Natural killer cell (primary cell): ENCODE data around the gene SLX1A. TPM values are rescaled to one million over a fixed set of nuclear protein-coding genes. Genes with fewer than 3 reads are reported as not detected.

Experiments used
- ATAC-seq, 3 donors: fragments of 150-1000 bp in 2 of 3; fragments of 200-7000 bp in 1 of 3; cut with Tn5 transposase; 1 replicate in 1 of 3; 2 replicates in 2 of 3; pipeline ENCODE4 v1.10.0; 2021; ENCODE audit warnings: mild to moderate bottlenecking in 2 of 3, moderate library complexity in 2 of 3
- DNase-seq, 2 donors: peaks; one replicate each; pipeline versions ENCODE4 v3.0.0 to v3.0.0-alpha.2; 2013 to 2021; ENCODE audit warnings: mixed read lengths in 1 of 2
- H3K27ac ChIP-seq: one replicate; pipeline ENCODE4 v1.5.1; 2013; ENCODE audit warnings: mild to moderate bottlenecking, low read length
- H3K27me3 ChIP-seq: one replicate; pipeline ENCODE4 v1.6.1; 2013; ENCODE audit warnings: low read length; ENCODE audit not compliant: control insufficient read depth, insufficient read depth
- H3K36me3 ChIP-seq: one replicate; pipeline ENCODE4 v1.6.1; 2013; ENCODE audit warnings: low read length; ENCODE audit not compliant: control insufficient read depth, insufficient read depth
- H3K4me1 ChIP-seq: one replicate; pipeline ENCODE4 v1.6.1; 2013; ENCODE audit warnings: low read length; ENCODE audit not compliant: control insufficient read depth, insufficient read depth
- H3K4me3 ChIP-seq: one replicate; pipeline ENCODE4 v1.5.1; 2013; ENCODE audit warnings: low read length
- H3K9me3 ChIP-seq: one replicate; pipeline ENCODE4 v1.6.1; 2013; ENCODE audit warnings: low read length; ENCODE audit not compliant: control insufficient read depth, insufficient read depth
- H3K27ac Mint-ChIP-seq, 2 donors: one replicate each; pipeline ENCODE4 v1.8.0; 2022; ENCODE audit warnings: mild to moderate bottlenecking in 2 of 2, mixed read lengths in 2 of 2, moderate library complexity in 1 of 2
- H3K27me3 Mint-ChIP-seq, 2 donors: one replicate each; pipeline ENCODE4 v1.8.0; 2022; ENCODE audit warnings: low read depth in 2 of 2, mixed read lengths in 2 of 2
- H3K36me3 Mint-ChIP-seq: one replicate; pipeline ENCODE4 v1.8.0; 2022; ENCODE audit warnings: mixed read lengths
- H3K4me1 Mint-ChIP-seq, 2 donors: one replicate each; pipeline ENCODE4 v1.8.0; 2022; ENCODE audit warnings: mixed read lengths in 2 of 2
- H3K4me3 Mint-ChIP-seq: one replicate; pipeline ENCODE4 v1.8.0; 2022; ENCODE audit warnings: mild to moderate bottlenecking, moderate library complexity, mixed read lengths
- H3K9me3 Mint-ChIP-seq, 2 donors: one replicate each; pipeline ENCODE4 v1.8.0; 2022; ENCODE audit warnings: mixed read lengths in 2 of 2
- WGBS: methylation state at CpG from one replicate; pipeline ENCODE4 v1.1.7; 2013; ENCODE audit warnings: missing lambda C conversion rate; ENCODE audit not compliant: insufficient coverage; 5-methylcytosine and 5-hydroxymethylcytosine counted together
- intact Hi-C: fragments of 100-400 bp; cut with micrococcal nuclease; formaldehyde crosslinking; loops from one replicate; pipeline ENCODE4 v1.14.2; 2022
- total RNA-seq, 4 donors: library from RNA; stranded (reverse); fragments of 120-200 nt in 1 of 4; gene quantifications; one replicate each; pipeline versions ENCODE4 v1.2.3 to v1.2.4, GENCODE V29; 2013 to 2022
- TF ChIP-seq, protein P1 (sequence below): fragments of 200-600 bp; IDR thresholded peaks from one replicate; pipeline ENCODE4 v1.8.0; 2022; ENCODE audit warnings: antibody characterized with exemption

Gene SLX1A
- total RNA-seq, 3 donors from 2014 or later (not counting 1 experiment from before 2014, with no cell fraction given): 78.1 to 132 (median 109) TPM

GRCh38 chr16:30185683-30186421 is 7.8 kb upstream of the SLX1A start:
- H3K27me3 Mint-ChIP-seq: no peaks in the 10 kb centered on the region
- peak overlapping the region; percentile 82 for H3K27ac ChIP-seq
- H3K9me3 ChIP-seq: no peaks in the 10 kb centered on the region
- no peaks in the 10 kb centered on the region for H3K36me3 Mint-ChIP-seq
- intact Hi-C loops: no loop called here
- TF ChIP-seq, protein P1, sequence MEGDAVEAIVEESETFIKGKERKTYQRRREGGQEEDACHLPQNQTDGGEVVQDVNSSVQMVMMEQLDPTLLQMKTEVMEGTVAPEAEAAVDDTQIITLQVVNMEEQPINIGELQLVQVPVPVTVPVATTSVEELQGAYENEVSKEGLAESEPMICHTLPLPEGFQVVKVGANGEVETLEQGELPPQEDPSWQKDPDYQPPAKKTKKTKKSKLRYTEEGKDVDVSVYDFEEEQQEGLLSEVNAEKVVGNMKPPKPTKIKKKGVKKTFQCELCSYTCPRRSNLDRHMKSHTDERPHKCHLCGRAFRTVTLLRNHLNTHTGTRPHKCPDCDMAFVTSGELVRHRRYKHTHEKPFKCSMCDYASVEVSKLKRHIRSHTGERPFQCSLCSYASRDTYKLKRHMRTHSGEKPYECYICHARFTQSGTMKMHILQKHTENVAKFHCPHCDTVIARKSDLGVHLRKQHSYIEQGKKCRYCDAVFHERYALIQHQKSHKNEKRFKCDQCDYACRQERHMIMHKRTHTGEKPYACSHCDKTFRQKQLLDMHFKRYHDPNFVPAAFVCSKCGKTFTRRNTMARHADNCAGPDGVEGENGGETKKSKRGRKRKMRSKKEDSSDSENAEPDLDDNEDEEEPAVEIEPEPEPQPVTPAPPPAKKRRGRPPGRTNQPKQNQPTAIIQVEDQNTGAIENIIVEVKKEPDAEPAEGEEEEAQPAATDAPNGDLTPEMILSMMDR: no peak
- under 1% methylated on average over 15 of the region's 15 CpGs for WGBS
- peak; percentile 78 to 93 for DNase-seq
- peaks cover 47% of the 10 kb centered on the region for H3K4me1 ChIP-seq
- peak overlapping the region; percentile 94 for H3K4me3 Mint-ChIP-seq
- no peaks in the 10 kb centered on the region for H3K9me3 Mint-ChIP-seq
- peaks cover 37% of the 10 kb centered on the region for H3K36me3 ChIP-seq
- peak overlapping the region; percentile 92 for H3K4me3 ChIP-seq
- H3K4me1 Mint-ChIP-seq: peaks cover 29 to 44% of the 10 kb centered on the region in 2 donors
- ATAC-seq: peak; percentile 56 to 72 (median 69)
- no peaks in the 10 kb centered on the region for H3K27me3 ChIP-seq
- H3K27ac Mint-ChIP-seq: peak overlapping the region; percentile 89 to 97

DNA sequence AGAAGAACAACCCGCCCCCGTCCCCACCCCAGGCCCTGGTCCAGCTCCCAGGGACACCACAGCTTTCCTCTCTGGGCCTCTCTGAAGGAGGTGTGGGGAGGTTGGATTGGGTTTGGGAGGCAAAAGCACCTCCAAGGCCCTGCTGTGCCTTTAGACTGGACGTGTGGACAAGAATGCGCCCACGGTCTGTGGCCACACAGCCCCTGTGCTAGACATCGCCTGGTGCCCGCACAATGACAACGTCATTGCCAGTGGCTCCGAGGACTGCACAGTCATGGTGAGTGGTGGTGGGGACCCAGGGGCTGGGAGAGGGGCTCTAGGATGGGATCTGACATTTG is 7.3 kb upstream of the SLX1A start:
- TF ChIP-seq, protein P1: no peak
- no peaks in the 10 kb centered on the region for H3K9me3 ChIP-seq
- peak overlapping the region; percentile 92 for H3K4me3 ChIP-seq
- peak overlapping the region; percentile 94 for H3K4me3 Mint-ChIP-seq
- H3K9me3 Mint-ChIP-seq: no peaks in the 10 kb centered on the region
- ATAC-seq (peak; percentile 3 to 7 (median 5)), DNase-seq (no peak)
- H3K4me1 Mint-ChIP-seq: peaks cover 29 to 44% of the 10 kb centered on the region in 2 donors
- WGBS: 9% methylated on average over 7 of the region's 9 CpGs
- intact Hi-C loops: no loop called here
- H3K4me1 ChIP-seq: peaks cover 47% of the 10 kb centered on the region
- H3K36me3 Mint-ChIP-seq: no peaks in the 10 kb centered on the region
- no peaks in the 10 kb centered on the region for H3K27me3 ChIP-seq
- peak overlapping the region; percentile 82 for H3K27ac ChIP-seq
- H3K27ac Mint-ChIP-seq: peak overlapping the region; percentile 89 to 97
- no peaks in the 10 kb centered on the region for H3K27me3 Mint-ChIP-seq
- H3K36me3 ChIP-seq: peaks cover 37% of the 10 kb centered on the region

DNA sequence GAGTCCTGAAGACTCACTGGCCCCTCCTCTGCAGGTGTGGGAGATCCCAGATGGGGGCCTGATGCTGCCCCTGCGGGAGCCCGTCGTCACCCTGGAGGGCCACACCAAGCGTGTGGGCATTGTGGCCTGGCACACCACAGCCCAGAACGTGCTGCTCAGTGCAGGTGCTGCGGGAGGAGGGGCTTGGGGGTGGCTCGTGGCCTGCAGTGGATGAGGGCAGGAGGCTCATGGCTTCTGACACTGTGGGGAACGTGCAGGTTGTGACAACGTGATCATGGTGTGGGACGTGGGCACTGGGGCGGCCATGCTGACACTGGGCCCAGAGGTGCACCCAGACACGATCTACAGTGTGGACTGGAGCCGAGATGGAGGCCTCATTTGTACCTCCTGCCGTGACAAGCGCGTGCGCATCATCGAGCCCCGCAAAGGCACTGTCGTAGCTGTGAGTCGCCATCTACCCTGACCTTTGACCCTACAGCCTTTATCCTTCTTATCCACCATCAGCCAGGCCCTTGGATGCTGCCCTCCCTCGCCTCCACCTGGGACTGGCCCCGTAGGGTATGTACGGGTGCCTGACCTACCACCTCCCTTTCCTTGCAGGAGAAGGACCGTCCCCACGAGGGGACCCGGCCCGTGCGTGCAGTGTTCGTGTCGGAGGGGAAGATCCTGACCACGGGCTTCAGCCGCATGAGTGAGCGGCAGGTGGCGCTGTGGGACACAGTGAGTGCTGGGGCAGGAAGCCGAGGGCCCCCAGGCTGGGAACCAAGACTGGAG is 6.7 kb upstream of the SLX1A start:
- H3K27me3 ChIP-seq: no peaks in the 10 kb centered on the region
- Mint-ChIP-seq H3K36me3 (no peaks in the 10 kb centered on the region), H3K9me3 (no peaks in the 10 kb centered on the region), H3K4me1 (peaks cover 28 to 43% of the 10 kb centered on the region in 2 donors), H3K4me3 (peak overlapping the region; percentile 81), H3K27me3 (no peaks in the 10 kb centered on the region), H3K27ac (peak overlapping the region; percentile 89 to 97)
- intact Hi-C loops: no loop called here
- TF ChIP-seq, protein P1: peak; percentile 78
- 17% methylated on average over 36 of the region's 36 CpGs for WGBS
- peak; percentile 20 to 54 (median 32) for ATAC-seq
- no peaks in the 10 kb centered on the region for H3K9me3 ChIP-seq
- DNase-seq: peak; percentile 90 to 94
- H3K4me1 ChIP-seq: peaks cover 46% of the 10 kb centered on the region
- H3K4me3 ChIP-seq: peak overlapping the region; percentile 92
- peak overlapping the region; percentile 82 for H3K27ac ChIP-seq
- peaks cover 37% of the 10 kb centered on the region for H3K36me3 ChIP-seq
